ENCODE results near the gene SP6.

DNA sequence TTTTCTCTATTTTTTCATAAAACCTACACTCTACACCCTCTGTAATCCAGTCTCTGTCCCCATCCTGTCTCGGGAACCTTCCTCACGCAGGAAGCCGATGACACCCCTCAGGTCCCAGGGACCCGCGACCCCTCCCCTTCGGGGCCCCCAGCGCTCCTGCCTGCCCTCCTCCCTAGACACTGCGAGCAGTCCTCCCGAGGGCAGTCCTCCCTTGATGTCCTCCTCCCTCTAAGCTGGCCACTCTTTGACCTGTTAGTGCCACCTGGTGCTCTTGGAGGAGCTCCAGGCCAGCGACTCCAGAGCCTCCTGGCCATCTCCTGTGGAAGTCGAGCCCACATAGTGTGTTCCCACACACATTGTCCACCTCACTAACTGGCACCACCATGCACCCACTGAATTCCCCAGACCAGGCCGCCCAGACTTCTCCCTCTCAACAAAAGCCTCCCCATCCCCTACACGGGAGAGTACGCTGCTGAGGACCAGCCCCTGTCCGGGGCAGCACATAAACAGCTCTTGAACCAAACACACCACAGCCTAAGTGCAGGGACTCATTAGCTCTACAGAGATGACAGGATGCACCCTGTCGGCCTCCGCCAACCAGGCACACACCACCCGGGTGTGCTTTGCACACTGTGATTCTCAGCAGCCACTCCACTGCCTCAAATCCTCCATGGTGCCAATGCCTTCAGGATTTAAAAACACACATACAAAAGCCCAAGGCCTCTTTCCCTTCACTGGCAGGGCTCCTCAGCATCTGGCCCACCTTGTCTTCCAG is 38.6 kb downstream of the SP6 start:
- TF ChIP-seq CTCF (IDR thresholded peaks at IDR 0.05): no peak
- no peak for TF ChIP-seq ZFX (IDR thresholded peaks at IDR 0.05; ENCODE audit: borderline replicate concordance)
